Karpas-422 (cell line): ENCODE results near the gene ESAM. TPM values are rescaled to one million over a fixed set of nuclear protein-coding genes. Genes with fewer than 3 reads are reported as not detected.
"Not testable (repeated sequence)": the region's sequence is repeated elsewhere in the genome, so short reads cannot be mapped to it uniquely, and the experiment has no call there.

Experiments used
- DNase-seq: peaks from one replicate; pipeline ENCODE4 v3.0.0-alpha.2; 2015
- H2AFZ ChIP-seq: fragments of 200-600 bp; sonication (generic); 2 replicates; pipeline ENCODE4 v1.6.1; 2014; ENCODE audit warnings: antibody characterized with exemption, low read length, mixed read lengths
- H3K27ac ChIP-seq: fragments of 200-600 bp; sonication (generic); 2 replicates; pipeline ENCODE4 v1.5.1; 2014; ENCODE audit warnings: mild to moderate bottlenecking, low read length, moderate library complexity
- H3K27me3 ChIP-seq: fragments of 200-600 bp; sonication (generic); 2 replicates; pipeline ENCODE4 v1.6.1; 2014; ENCODE audit warnings: low read length, mixed read lengths
- H3K36me3 ChIP-seq: fragments of 200-600 bp; sonication (generic); 2 replicates; pipeline ENCODE4 v1.6.1; 2014; ENCODE audit warnings: low read length, mixed read lengths; ENCODE audit not compliant: insufficient read depth
- H3K4me1 ChIP-seq: fragments of 200-600 bp; sonication (generic); 2 replicates; pipeline ENCODE4 v1.6.1; 2014; ENCODE audit warnings: mild to moderate bottlenecking, low read length, mixed read lengths
- H3K4me2 ChIP-seq: fragments of 200-600 bp; sonication (generic); 2 replicates; pipeline ENCODE4 v1.6.1; 2014; ENCODE audit warnings: low read length, low read depth, mild to moderate bottlenecking; ENCODE audit not compliant: poor library complexity, severe bottlenecking
- H3K4me3 ChIP-seq: fragments of 200-600 bp; sonication (generic); 2 replicates; pipeline ENCODE4 v1.5.1; 2014; ENCODE audit warnings: mild to moderate bottlenecking, antibody characterized with exemption, low read length, mixed read lengths
- H3K79me2 ChIP-seq: fragments of 200-600 bp; sonication (generic); 2 replicates; pipeline ENCODE4 v1.6.1; 2014; ENCODE audit warnings: mild to moderate bottlenecking, low read length, mixed read lengths
- H3K9ac ChIP-seq: fragments of 200-600 bp; sonication (generic); 2 replicates; pipeline ENCODE4 v1.6.0; 2014; ENCODE audit warnings: low read length
- H3K9me2 ChIP-seq: fragments of 200-600 bp; sonication (generic), shearing (Covaris generic); replicated peaks from 2 replicates; pipeline ENCODE4 v1.6.0; 2014; ENCODE audit warnings: mild to moderate bottlenecking, low read length, moderate library complexity; ENCODE audit not compliant: insufficient read depth
- H3K9me3 ChIP-seq: fragments of 300-700, 200-600 bp; sonication (generic); 2 replicates; pipeline ENCODE4 v1.6.1; 2014; ENCODE audit warnings: low read length, mixed read lengths
- H4K20me1 ChIP-seq: fragments of 200-600 bp; sonication (generic); 2 replicates; pipeline ENCODE4 v1.6.1; 2014; ENCODE audit warnings: mild to moderate bottlenecking, antibody characterized with exemption, low read length, low read depth; ENCODE audit not compliant: insufficient read depth
- total RNA-seq: library from RNA; depleted of rRNA; stranded (reverse); fragments of >200 nt; shearing (Covaris generic); gene quantifications from 2 replicates; pipeline ENCODE4 v1.2.3, GENCODE V29; 2014; ENCODE audit warnings: low replicate concordance

The ESAM gene
- total RNA-seq, 1 experiment from 2014 or later, result not detected

- DNase-seq, result no peak
- Histone ChIP-seq H3K36me3 (no peaks in the 10 kb centered on the region), H3K79me2 (no peaks in the 10 kb centered on the region), H3K9me2 (no peaks in the 10 kb centered on the region), H3K4me2 (no peak overlapping the region), H2AFZ (no peak overlapping the region), H3K4me3 (no peak overlapping the region), H3K9ac (no peak overlapping the region), H3K9me3 (no peaks in the 10 kb centered on the region), H3K27me3 (no peaks in the 10 kb centered on the region), H3K27ac (no peak overlapping the region), H4K20me1 (no peaks in the 10 kb centered on the region), H3K4me1 (no peaks in the 10 kb centered on the region)
Observed at GRCh38 chr11:124784051-124784450, 22.0 kb upstream of the ESAM start.

GRCh38 chr11:124783002-124783401 is 20.9 kb upstream of the ESAM start:
- H3K27ac ChIP-seq, result no peak overlapping the region
- no peaks in the 10 kb centered on the region for H4K20me1 ChIP-seq
- DNase-seq, result no peak
- H3K4me1 ChIP-seq, result no peaks in the 10 kb centered on the region
- no peaks in the 10 kb centered on the region for H3K27me3 ChIP-seq
- no peak overlapping the region for H3K4me2 ChIP-seq
- no peak overlapping the region for H3K9ac ChIP-seq
- no peaks in the 10 kb centered on the region for H3K9me2 ChIP-seq
- no peaks in the 10 kb centered on the region for H3K36me3 ChIP-seq
- no peaks in the 10 kb centered on the region for H3K9me3 ChIP-seq
- H3K4me3 ChIP-seq, result no peak overlapping the region
- H2AFZ ChIP-seq, result no peak overlapping the region
- no peaks in the 10 kb centered on the region for H3K79me2 ChIP-seq

- H3K27ac ChIP-seq, result no peak overlapping the region
- no peaks in the 10 kb centered on the region for H4K20me1 ChIP-seq
- H3K4me3 ChIP-seq, result no peak overlapping the region
- H3K79me2 ChIP-seq, result no peaks in the 10 kb centered on the region
- H3K9me2 ChIP-seq, result no peaks in the 10 kb centered on the region
- H2AFZ ChIP-seq, result no peak overlapping the region
- no peaks in the 10 kb centered on the region for H3K36me3 ChIP-seq
- no peaks in the 10 kb centered on the region for H3K9me3 ChIP-seq
- no peaks in the 10 kb centered on the region for H3K27me3 ChIP-seq
- peaks cover 7% of the 10 kb centered on the region for H3K4me1 ChIP-seq
- no peak overlapping the region for H3K4me2 ChIP-seq
- H3K9ac ChIP-seq, result no peak overlapping the region
- DNase-seq, result no peak
Observed at GRCh38 chr11:124779568-124779967, 17.5 kb upstream of the ESAM start.

- no peak overlapping the region for H3K27ac ChIP-seq
- no peak overlapping the region for H3K4me2 ChIP-seq
- no peaks in the 10 kb centered on the region for H3K27me3 ChIP-seq
- H4K20me1 ChIP-seq, result no peaks in the 10 kb centered on the region
- no peak overlapping the region for H3K4me3 ChIP-seq
- peaks cover 7% of the 10 kb centered on the region for H3K4me1 ChIP-seq
- H3K36me3 ChIP-seq, result no peaks in the 10 kb centered on the region
- H3K9me2 ChIP-seq, result no peaks in the 10 kb centered on the region
- H3K9ac ChIP-seq, result no peak overlapping the region
- H3K9me3 ChIP-seq, result no peaks in the 10 kb centered on the region
- DNase-seq, result no peak
- H3K79me2 ChIP-seq, result no peaks in the 10 kb centered on the region
- no peak overlapping the region for H2AFZ ChIP-seq
Observed at GRCh38 chr11:124778281-124778680, 16.2 kb upstream of the ESAM start.

GRCh38 chr11:124776865-124777645 is 15.0 kb upstream of the ESAM start:
- Histone ChIP-seq H3K9me2 (no peaks in the 10 kb centered on the region), H3K79me2 (no peaks in the 10 kb centered on the region), H3K27me3 (no peaks in the 10 kb centered on the region), H4K20me1 (no peaks in the 10 kb centered on the region), H3K4me1 (peaks cover 7% of the 10 kb centered on the region), H3K36me3 (no peaks in the 10 kb centered on the region), H3K4me2 (no peak overlapping the region), H3K9me3 (no peaks in the 10 kb centered on the region), H3K4me3 (no peak overlapping the region), H3K27ac (no peak overlapping the region), H3K9ac (no peak overlapping the region), H2AFZ (no peak overlapping the region)
- DNase-seq, result no peak

GRCh38 chr11:124770959-124771358 is 8.9 kb upstream of the ESAM start:
- not testable (repeated sequence) for H4K20me1 ChIP-seq, H2AFZ ChIP-seq, H3K9me2 ChIP-seq, H3K9me3 ChIP-seq, H3K36me3 ChIP-seq, H3K4me3 ChIP-seq, H3K27me3 ChIP-seq, H3K4me2 ChIP-seq, H3K9ac ChIP-seq, H3K27ac ChIP-seq, H3K4me1 ChIP-seq, DNase-seq, H3K79me2 ChIP-seq

GRCh38 chr11:124769806-124770774 is 8.0 kb upstream of the ESAM start:
- Histone ChIP-seq H3K79me2 (no peaks in the 10 kb centered on the region), H3K36me3 (no peaks in the 10 kb centered on the region), H3K4me1 (no peaks in the 10 kb centered on the region), H3K9me3 (no peaks in the 10 kb centered on the region), H4K20me1 (no peaks in the 10 kb centered on the region), H3K9me2 (no peaks in the 10 kb centered on the region), H3K4me2 (no peak overlapping the region), H3K27me3 (no peaks in the 10 kb centered on the region), H3K27ac (no peak overlapping the region), H2AFZ (no peak overlapping the region), H3K9ac (no peak overlapping the region), H3K4me3 (no peak overlapping the region)
- DNase-seq, result no peak

GRCh38 chr11:124768914-124769313 is 6.8 kb upstream of the ESAM start:
- DNase-seq, result no peak
- no peak overlapping the region for H3K27ac ChIP-seq
- no peaks in the 10 kb centered on the region for H4K20me1 ChIP-seq
- H3K9me3 ChIP-seq, result no peaks in the 10 kb centered on the region
- H3K4me1 ChIP-seq, result peaks cover 1% of the 10 kb centered on the region
- H3K4me2 ChIP-seq, result no peak overlapping the region
- H3K4me3 ChIP-seq, result no peak overlapping the region
- H2AFZ ChIP-seq, result no peak overlapping the region
- no peaks in the 10 kb centered on the region for H3K79me2 ChIP-seq
- no peaks in the 10 kb centered on the region for H3K27me3 ChIP-seq
- no peaks in the 10 kb centered on the region for H3K36me3 ChIP-seq
- H3K9ac ChIP-seq, result no peak overlapping the region
- no peaks in the 10 kb centered on the region for H3K9me2 ChIP-seq
